NOMO-1 (cell line): ENCODE results near the gene NPAS3.

Source experiments
- DNase-seq, 2 experiments: peaks; one replicate each; lab custom pipeline; 2025; ENCODE audit not compliant: unreplicated experiment in 2 of 2; lab: John Stamatoyannopoulos, UW

Gene NPAS3

DNA sequence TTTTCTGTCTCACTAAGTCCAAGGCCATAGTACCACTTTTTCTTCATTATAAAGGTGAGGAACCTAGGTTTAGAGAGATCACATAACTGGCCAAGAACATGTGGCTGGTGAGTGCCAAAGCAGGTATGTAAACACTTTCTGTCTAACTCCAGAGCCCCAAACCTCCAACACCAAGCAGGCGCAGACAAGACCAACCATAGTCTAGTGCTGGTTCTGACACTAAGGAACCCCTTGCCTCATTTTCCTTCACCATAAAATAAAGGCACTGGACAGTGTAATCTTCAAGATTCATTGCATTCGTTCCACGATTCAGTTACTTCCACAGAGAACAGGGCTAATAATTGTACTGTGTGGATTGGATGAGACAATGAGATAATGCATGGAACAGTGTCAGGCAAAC, 71.0 kb downstream of the NPAS3 start:
- no peak for DNase-seq

DNA sequence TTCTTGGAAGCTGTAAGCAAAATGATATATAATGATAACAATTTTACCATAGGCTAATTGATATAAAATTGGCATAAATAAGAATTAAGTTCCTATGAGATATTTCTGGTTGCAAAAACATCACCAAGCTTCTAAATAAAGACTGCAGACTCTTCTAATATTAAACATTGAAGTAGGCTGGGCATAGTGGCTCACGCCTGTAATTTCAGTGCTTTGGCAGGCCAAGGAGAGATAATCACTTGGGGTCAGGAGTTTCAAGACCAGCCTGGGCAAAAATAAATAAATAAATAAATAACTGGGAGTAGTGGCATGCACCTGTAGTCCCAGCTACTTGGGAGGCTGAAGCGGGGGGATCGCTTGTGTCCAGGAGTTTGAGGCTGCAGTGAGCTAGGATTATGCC, 71.8 kb downstream of the NPAS3 start:
- DNase-seq = no peak

- DNase-seq = no peak
Measured at GRCh38 chr14:33014710-33015109, 76.0 kb downstream of the NPAS3 start.

- no peak for DNase-seq
Measured at GRCh38 chr14:33016613-33017012, 77.9 kb downstream of the NPAS3 start.

GRCh38 chr14:33017016-33017415, 78.3 kb downstream of the NPAS3 start:
- DNase-seq = no peak

- no peak for DNase-seq
Measured at GRCh38 chr14:33019346-33019745, 80.7 kb downstream of the NPAS3 start.

DNA sequence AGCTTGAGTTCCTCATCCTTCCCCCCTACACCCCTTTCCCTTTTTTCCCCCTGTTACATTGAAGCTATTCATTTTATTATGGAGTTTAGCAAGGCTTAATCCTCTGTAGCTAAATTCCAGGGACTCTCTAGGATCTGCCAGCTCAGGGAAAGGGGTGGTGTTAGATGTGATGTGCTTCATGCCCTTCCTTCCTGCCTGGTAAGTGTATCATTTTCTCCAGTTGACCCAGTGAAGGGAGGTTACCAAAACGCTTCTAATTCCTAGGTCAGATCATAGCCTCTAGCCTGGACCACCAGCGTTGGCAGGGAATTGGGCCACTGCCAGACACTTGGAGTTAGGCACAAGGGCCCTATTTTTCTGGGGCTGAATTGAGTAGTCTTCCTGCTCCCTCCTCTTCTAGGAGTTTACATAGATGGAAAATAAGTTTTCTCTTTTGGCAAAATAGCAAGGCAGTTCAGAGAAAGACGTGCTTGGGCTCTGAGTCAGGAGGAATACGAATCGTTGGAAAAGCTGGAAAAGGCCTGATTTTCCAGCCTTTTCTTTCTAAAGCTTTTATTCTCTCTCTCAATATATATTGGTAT, 88.3 kb downstream of the NPAS3 start:
- no peak for DNase-seq

- DNase-seq = no peak
Measured at GRCh38 chr14:33029511-33029910, 90.8 kb downstream of the NPAS3 start.

DNA sequence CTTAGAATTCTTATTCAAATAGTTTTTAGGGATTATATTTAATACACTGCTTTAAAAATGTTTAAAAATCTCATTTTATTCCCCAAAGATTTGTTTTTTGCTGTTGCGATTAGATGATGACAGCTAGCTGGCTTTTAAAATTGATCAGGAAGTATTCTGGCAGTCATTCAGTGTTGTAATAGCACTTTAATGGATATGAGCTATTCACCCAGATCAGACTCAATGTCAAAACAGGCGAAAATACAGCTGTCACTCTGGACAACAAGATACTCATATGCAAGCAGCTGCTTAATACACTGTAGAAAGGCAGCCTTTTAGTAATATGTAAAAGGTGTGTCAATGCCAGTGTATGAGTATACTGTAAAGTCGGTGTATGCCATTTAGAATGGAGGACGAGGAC, 91.7 kb downstream of the NPAS3 start:
- no peak for DNase-seq

DNA sequence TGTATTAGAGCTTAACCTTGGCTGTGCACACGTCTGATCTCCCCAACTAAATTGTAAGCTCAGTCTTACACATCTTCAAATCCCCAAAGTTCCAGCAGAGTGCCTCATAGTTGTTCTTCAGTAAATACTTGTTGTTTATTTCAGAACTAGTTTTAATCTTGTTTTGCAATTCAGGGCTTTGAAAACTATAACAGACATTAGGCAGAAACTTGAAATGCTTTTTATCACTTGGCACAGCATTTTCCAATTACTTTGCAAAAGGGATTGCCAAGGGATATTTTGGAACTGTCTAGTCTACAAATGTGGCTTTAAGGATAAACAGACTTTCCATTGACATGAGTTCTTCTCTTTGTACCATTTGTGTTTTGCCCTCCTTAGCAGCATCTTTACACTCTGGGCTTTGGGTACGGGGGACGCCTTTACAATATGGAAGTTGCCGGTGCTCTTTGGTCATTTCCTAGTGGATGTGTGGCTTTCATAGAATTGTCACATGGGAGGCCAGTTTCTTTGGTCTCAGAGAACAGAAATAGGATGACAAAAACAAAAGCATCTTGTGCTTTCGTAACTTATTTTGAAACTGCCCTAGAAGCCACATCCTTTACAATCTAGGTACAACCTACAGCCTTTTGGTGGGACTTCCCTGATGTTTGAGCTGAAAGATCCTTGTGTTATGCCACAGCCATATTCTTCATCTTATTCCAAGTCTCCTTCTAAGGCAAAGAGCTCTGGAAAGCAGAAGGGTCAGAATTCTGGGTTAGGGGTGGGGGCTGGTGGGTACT, 96.9 kb downstream of the NPAS3 start:
- no peak for DNase-seq

- DNase-seq = no peak
Measured at GRCh38 chr14:33039311-33039710, 100.6 kb downstream of the NPAS3 start.

DNA sequence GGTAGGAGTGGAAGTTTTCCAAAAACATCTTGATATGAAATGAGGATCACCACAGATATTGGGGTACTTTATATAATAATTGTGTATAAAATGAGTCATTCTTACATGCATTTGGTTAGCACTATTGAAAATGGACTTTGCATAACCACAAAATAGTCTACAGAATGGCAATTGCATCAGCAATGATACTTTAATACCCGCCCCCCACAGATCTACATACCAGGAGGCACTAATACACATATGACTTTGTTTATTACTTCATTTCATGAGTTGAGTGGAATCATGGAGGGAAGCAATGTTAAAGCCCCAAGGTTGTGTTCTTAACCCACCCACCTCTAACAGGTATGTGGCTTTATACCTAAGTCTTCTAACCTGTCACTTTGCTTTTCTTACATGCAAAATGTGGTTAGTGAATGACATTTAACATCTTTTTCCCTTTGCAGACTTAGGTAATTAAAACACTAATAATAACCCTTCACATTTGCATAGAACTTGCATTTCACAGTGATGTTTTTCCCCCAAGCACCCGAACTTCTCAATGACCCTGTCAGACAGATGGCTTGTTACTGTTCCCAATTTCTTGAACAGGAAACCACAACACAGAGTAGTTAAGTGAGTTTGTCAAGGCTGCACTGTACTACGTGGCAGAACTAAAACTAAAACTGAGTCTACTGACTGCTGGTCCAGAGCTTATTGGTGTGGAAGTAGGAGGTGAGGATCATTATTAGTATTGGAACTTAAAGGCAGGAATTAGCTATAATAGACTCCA, 101.9 kb downstream of the NPAS3 start:
- DNase-seq = no peak

DNA sequence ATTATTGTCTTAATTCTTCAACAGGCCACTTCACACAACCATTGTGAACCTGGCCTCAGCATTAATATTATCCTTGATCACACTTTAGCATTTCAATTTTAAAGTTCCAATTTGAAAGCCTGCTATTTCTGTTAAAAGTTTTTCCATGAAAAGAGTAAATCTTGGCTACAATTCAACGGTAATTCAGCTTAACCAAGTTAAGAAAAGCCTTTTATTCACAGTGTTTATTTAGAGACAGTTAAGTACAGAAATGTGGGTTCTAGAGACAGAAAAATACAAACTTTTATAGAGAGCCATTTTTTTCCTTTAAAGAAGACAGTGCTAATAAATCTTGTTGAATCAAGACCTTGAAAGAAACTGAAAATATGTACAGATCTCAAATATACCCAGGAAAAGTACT, 103.9 kb downstream of the NPAS3 start:
- no peak for DNase-seq

DNA sequence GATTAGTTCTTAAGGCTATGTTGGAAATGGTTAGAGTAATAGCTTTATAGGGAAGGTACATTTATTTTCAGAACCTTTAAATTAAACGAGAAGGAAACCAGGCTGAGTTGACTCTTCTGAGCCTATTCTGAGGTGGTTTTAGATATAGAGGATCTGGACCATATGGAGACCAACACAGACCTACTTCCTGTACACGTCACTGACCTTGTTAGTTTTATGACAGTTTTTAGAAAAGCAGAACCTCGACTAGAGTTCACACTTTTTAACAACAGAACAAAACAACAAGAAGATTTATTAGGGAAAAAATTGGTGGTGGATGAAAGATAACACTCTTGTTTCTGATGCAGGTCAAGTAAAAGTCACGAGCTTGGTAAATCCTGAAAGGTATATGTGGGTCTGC, 107.1 kb downstream of the NPAS3 start:
- DNase-seq = no peak

DNA sequence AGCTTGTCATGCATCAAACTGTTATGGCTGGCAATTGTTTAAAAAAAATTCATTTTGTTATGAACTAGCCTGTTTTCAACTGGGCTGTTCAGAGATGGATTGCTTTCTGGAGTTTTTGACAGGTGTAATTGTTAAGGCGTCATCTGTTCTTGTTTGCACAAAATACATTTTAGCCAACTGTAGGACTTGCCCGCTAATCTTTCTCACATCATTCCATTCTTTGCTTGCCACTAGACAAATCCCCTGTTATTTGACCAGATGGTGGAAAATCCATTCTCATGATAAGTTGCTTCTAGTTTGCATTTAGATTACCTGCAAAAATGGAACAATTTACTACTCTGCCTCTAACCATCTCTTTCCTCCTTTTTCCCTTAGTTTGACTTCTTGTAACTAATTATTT, 114.3 kb downstream of the NPAS3 start:
- DNase-seq = no peak

DNA sequence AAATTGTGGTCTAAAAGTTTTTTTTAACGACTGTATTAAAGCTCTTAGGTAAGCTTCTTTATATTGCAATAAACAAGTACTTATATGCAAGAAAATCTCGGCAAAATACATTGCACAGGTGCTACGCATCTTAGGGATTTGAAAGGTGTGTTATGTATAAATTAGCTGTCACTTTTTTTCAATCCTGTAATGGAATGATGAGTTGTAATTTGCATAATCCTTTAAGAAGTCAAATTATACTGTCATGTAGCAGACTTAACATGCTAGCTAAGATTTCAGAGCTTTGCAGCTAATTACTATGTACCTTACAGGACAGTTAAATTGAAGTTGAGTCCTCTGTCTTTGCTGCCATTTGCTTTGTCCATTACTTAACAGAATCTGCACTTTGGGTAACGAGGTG, 117.5 kb downstream of the NPAS3 start:
- no peak for DNase-seq

DNA sequence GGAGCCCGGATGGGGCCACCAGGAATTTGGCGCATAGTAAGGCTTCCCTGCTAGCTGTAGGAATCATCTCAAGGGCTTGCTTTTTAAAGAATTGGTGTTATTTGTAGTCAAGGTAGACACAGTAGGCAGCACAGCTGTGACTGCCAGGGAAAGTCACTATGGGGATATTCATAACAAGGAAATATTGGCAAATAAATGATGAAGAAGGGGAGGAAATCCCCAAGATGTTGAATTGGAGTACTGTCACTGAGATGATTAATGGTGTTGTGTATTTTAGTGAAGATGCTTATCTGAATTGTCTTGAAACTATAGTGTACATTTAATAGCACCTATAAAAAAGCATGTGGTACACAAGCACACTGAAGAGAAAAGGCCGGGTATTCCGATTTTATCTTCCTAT, 118.9 kb downstream of the NPAS3 start:
- no peak for DNase-seq

DNA sequence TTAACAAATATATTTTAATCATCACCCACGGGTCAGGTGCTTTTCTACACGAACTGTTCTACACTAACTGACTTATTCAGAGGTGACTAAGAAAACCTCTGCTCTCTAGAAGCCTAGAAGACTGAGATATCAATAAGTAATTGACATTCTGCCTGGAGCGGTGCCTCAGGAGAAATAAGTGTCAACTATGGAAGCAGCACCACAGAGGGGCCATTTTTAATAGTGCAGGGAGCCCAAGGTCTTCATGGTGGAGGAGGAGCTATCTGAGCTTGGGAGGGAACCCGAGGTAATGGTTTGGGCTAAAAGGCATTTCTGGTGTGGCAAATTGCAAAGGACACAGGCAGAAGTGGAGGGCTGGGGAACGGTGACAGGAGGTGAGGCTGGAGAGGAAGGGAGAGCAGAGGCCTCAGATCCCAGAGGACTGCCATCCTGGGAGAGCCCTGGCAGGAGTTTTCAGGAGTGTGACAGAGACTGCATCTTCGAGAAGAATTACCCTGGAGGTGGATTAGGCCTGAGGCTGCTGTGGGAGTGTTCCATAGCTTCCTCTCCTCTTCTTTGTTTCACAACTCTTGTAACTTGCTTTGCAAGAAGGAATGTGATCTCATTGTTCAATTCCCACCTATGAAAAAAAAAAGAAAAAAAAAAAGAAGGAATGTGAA, 123.1 kb downstream of the NPAS3 start:
- DNase-seq = no peak

- DNase-seq = no peak
Measured at GRCh38 chr14:33062476-33062875, 123.8 kb downstream of the NPAS3 start.

DNA sequence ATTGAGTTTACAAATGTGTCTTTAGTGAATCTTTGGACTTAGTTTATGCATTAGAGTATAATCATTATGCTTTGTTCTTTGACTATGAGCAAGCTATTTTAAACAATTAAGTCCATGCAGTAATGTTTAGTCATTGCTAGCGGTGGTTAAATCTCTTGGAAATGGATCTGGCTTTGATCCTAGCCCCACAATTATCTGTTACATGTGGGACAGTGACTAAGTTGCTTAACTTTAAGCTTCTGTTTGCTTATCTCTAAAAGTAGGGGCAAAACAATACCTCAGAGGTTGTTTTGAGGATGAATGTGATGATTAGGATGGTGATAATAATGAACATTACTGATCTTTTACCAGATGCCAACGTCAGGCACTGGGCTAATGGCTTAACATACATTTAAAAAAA, 124.2 kb downstream of the NPAS3 start:
- no peak for DNase-seq

GRCh38 chr14:33063521-33063920, 124.8 kb downstream of the NPAS3 start:
- DNase-seq = no peak
